ENCODE data around the gene LIPE.

GRCh38 chr19:42370626-42371175 is 56.5 kb downstream of the LIPE start:
- TF ChIP-seq CTCF (IDR thresholded peaks at IDR 0.05) (no peak), ZFX (IDR thresholded peaks at IDR 0.05; ENCODE audit: borderline replicate concordance) (no peak)
